ENCODE measurements around the gene DYRK1A. TPM values are rescaled to one million over a fixed set of nuclear protein-coding genes. Genes with fewer than 3 reads are reported as not detected.

The DYRK1A gene
- total RNA-seq, 4 donors from 2014 or later: 81.8 to 108 (median 87.4) TPM

- H3K27ac ChIP-seq (replicated peaks in 1 of 4): no peak overlapping the region
- DNase-seq (ENCODE audit: extremely low spot score): no peak
- peaks cover 52 to 75% (median 64%) of the 10 kb centered on the region in 4 donors for H3K4me1 ChIP-seq
- TF ChIP-seq POLR2AphosphoS5 (IDR thresholded peaks at IDR 0.05) (no peak), CTCF (IDR thresholded peaks at IDR 0.05) (no peak)
- intact Hi-C loops (cut with DNase I): no loop called here
- peaks cover 0 to 4% (median 0%) of the 10 kb centered on the region in 4 donors for H3K36me3 ChIP-seq
- no peak overlapping the region for H3K4me3 ChIP-seq
- H3K27me3 ChIP-seq: no peaks in the 10 kb centered on the region
- no peaks in the 10 kb centered on the region for H3K9me3 ChIP-seq
- WGBS: 50% methylated on average over 5 of the region's 5 CpGs
Observed at GRCh38 chr21:37445228-37445627, 78.7 kb downstream of the DYRK1A start.

- H3K27ac ChIP-seq (replicated peaks in 1 of 4): no peak overlapping the region
- H3K4me3 ChIP-seq: no peak overlapping the region
- no peaks in the 10 kb centered on the region for H3K27me3 ChIP-seq
- no peak for DNase-seq (ENCODE audit: extremely low spot score)
- intact Hi-C loops (cut with DNase I): no loop called here
- TF ChIP-seq EP300 (IDR thresholded peaks at IDR 0.05) (no peak), POLR2AphosphoS5 (IDR thresholded peaks at IDR 0.05) (no peak), CTCF (IDR thresholded peaks at IDR 0.05) (no peak), POLR2A (IDR thresholded peaks at IDR 0.05; ENCODE audit: low read depth) (no peak)
- peaks cover 0 to 4% (median 0%) of the 10 kb centered on the region in 4 donors for H3K36me3 ChIP-seq
- peaks cover 65 to 83% (median 74%) of the 10 kb centered on the region in 4 donors for H3K4me1 ChIP-seq
- WGBS: 89% methylated on average over 5 of the region's 5 CpGs
- no peaks in the 10 kb centered on the region for H3K9me3 ChIP-seq
Observed at GRCh38 chr21:37446552-37446951, 80.0 kb downstream of the DYRK1A start.

GRCh38 chr21:37447288-37447936 is 80.8 kb downstream of the DYRK1A start:
- TF ChIP-seq CTCF (IDR thresholded peaks at IDR 0.05): no peak
- no peak for TF ChIP-seq POLR2AphosphoS5 (IDR thresholded peaks at IDR 0.05)
- no peak for TF ChIP-seq POLR2A (IDR thresholded peaks at IDR 0.05; ENCODE audit: low read depth)
- TF ChIP-seq EP300 (IDR thresholded peaks at IDR 0.05): no peak
- Histone ChIP-seq H3K4me3 (no peak overlapping the region), H3K27me3 (no peaks in the 10 kb centered on the region), H3K36me3 (peaks cover 0 to 4% (median 0%) of the 10 kb centered on the region in 4 donors), H3K27ac (replicated peaks in 1 of 4) (no peak overlapping the region), H3K9me3 (no peaks in the 10 kb centered on the region), H3K4me1 (peaks cover 72 to 90% (median 79%) of the 10 kb centered on the region in 4 donors)
- 89% methylated on average over 7 of the region's 7 CpGs for WGBS
- no peak for DNase-seq (ENCODE audit: extremely low spot score)
- intact Hi-C loops (cut with DNase I): no loop called here

- intact Hi-C loops (cut with DNase I): no loop called here
- Histone ChIP-seq H3K4me3 (no peak overlapping the region), H3K36me3 (peaks cover 0 to 4% (median 0%) of the 10 kb centered on the region in 4 donors), H3K27me3 (no peaks in the 10 kb centered on the region), H3K9me3 (no peaks in the 10 kb centered on the region), H3K4me1 (peaks cover 76 to 88% (median 82%) of the 10 kb centered on the region in 4 donors), H3K27ac (replicated peaks in 1 of 4) (no peak overlapping the region)
- TF ChIP-seq POLR2A (IDR thresholded peaks at IDR 0.05; ENCODE audit: low read depth) (no peak), EP300 (IDR thresholded peaks at IDR 0.05) (no peak), POLR2AphosphoS5 (IDR thresholded peaks at IDR 0.05) (no peak), CTCF (IDR thresholded peaks at IDR 0.05) (no peak)
- WGBS: 84% methylated on average over 6 of the region's 6 CpGs
- no peak for DNase-seq (ENCODE audit: extremely low spot score)
Observed at GRCh38 chr21:37449302-37449937, 82.8 kb downstream of the DYRK1A start.

All from esophagus muscularis mucosa (tissue), 4 donors.